ENCODE measurements around the gene HSPB7. TPM values are rescaled to one million over a fixed set of nuclear protein-coding genes. Genes with fewer than 3 reads are reported as not detected.

HSPB7 gene
- polyA plus RNA-seq, 1 experiment = 3.5 TPM

- no peaks in the 10 kb centered on the region for H3K27me3 ChIP-seq (ENCODE audit: control insufficient read depth, insufficient read depth, low read length)
- ChIA-PET POLR2A (interaction anchor here (0.5 kb wide), 1 partner anchor 224 kb away, joined by 3 read pairs; no protein-coding TSS in a partner anchor), CTCF (no interaction called here)
- TF ChIP-seq, protein P1, sequence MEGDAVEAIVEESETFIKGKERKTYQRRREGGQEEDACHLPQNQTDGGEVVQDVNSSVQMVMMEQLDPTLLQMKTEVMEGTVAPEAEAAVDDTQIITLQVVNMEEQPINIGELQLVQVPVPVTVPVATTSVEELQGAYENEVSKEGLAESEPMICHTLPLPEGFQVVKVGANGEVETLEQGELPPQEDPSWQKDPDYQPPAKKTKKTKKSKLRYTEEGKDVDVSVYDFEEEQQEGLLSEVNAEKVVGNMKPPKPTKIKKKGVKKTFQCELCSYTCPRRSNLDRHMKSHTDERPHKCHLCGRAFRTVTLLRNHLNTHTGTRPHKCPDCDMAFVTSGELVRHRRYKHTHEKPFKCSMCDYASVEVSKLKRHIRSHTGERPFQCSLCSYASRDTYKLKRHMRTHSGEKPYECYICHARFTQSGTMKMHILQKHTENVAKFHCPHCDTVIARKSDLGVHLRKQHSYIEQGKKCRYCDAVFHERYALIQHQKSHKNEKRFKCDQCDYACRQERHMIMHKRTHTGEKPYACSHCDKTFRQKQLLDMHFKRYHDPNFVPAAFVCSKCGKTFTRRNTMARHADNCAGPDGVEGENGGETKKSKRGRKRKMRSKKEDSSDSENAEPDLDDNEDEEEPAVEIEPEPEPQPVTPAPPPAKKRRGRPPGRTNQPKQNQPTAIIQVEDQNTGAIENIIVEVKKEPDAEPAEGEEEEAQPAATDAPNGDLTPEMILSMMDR (IDR thresholded peaks at IDR 0.05; ENCODE audit: low read depth, low read length) = no peak
- H3K27ac ChIP-seq (ENCODE audit: low read depth, low read length) = no peak overlapping the region
- H3K4me3 ChIP-seq (ENCODE audit: low read depth, low read length) = no peak overlapping the region
- peaks cover 6% of the 10 kb centered on the region; the same call in 1 of the 2 replicates for H3K9me3 ChIP-seq (ENCODE audit: control insufficient read depth, insufficient read depth, low read length)
- DNase-seq (ENCODE audit: low read depth, low spot score) = no peak
Observed at GRCh38 chr1:16013908-16014258, 4.0 kb downstream of the HSPB7 start.

DNA sequence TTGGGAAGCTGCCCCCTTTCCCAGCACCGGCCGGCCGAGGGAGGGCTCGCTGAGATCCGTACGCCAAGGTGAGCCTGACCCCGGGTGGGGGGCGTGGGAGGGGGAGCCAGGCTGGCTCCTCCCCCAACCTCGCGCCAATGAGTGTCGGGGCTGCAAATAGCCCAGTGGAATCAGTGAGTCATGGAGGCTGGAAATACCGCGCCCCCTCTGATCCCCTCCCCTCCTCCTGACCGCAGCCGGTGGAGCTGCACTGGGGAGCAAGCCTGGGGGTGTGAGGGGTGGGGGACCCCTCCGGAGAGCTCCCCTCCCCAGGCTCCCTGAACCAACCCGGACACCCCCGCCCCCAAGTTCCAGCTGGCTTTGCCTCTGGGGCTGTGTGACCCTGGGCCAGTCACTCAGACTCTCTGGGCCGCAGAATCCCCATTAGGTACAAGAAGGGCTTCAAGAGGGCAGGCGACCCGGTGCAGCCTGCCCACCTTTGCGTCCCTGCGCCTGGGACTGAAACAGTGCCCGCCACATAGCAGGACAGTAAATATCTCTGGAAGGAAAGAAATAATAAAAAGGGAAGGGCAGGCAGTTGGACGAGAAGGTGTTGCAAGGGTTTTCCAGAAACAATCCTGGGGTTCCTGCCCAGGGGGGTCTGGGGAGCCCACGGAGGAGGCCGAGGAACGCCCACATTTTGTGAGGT, 4.5 kb downstream of the HSPB7 start:
- DNase-seq (ENCODE audit: low read depth, low spot score) = no peak
- Histone ChIP-seq H3K4me3 (ENCODE audit: low read depth, low read length) (peak overlapping the region; percentile 40), H3K27ac (ENCODE audit: low read depth, low read length) (no peak overlapping the region), H3K27me3 (ENCODE audit: control insufficient read depth, insufficient read depth, low read length) (no peaks in the 10 kb centered on the region), H3K9me3 (ENCODE audit: control insufficient read depth, insufficient read depth, low read length) (peaks cover 6% of the 10 kb centered on the region; the same call in 1 of the 2 replicates)
- CTCF ChIA-PET = no interaction called here
- TF ChIP-seq, protein P1 (IDR thresholded peaks at IDR 0.05; ENCODE audit: low read depth, low read length) = no peak
- POLR2A ChIA-PET = interaction anchor here (0.5 kb wide), 1 partner anchor 225 kb away, joined by 3 read pairs; no protein-coding TSS in a partner anchor

- TF ChIP-seq, protein P1 (IDR thresholded peaks at IDR 0.05; ENCODE audit: low read depth, low read length) = no peak
- H3K27me3 ChIP-seq (ENCODE audit: control insufficient read depth, insufficient read depth, low read length) = no peaks in the 10 kb centered on the region
- ChIA-PET POLR2A (no interaction called here), CTCF (interaction anchor here (0.8 kb wide), 1 partner anchor 42 kb away, joined by 4 read pairs; no protein-coding TSS in a partner anchor)
- no peak for DNase-seq (ENCODE audit: low read depth, low spot score)
- H3K4me3 ChIP-seq (ENCODE audit: low read depth, low read length) = peak overlapping the region; percentile 40
- no peak overlapping the region for H3K27ac ChIP-seq (ENCODE audit: low read depth, low read length)
- H3K9me3 ChIP-seq (ENCODE audit: control insufficient read depth, insufficient read depth, low read length) = peaks cover 6% of the 10 kb centered on the region; the same call in 1 of the 2 replicates
Observed at GRCh38 chr1:16012590-16013219, 5.1 kb downstream of the HSPB7 start.

GRCh38 chr1:16011936-16012589, 5.8 kb downstream of the HSPB7 start:
- Histone ChIP-seq H3K4me3 (ENCODE audit: low read depth, low read length) (no peak overlapping the region), H3K9me3 (ENCODE audit: control insufficient read depth, insufficient read depth, low read length) (peaks cover 6% of the 10 kb centered on the region; the same call in 1 of the 2 replicates), H3K27ac (ENCODE audit: low read depth, low read length) (no peak overlapping the region), H3K27me3 (ENCODE audit: control insufficient read depth, insufficient read depth, low read length) (no peaks in the 10 kb centered on the region)
- DNase-seq (ENCODE audit: low read depth, low spot score) = no peak
- TF ChIP-seq, protein P1 (IDR thresholded peaks at IDR 0.05; ENCODE audit: low read depth, low read length) = no peak
- ChIA-PET CTCF (interaction anchor here (0.8 kb wide), 2 partner anchors 42 to 197 kb away, joined by 3 to 4 read pairs; no protein-coding TSS in a partner anchor), POLR2A (no interaction called here)

Data from AG04450 (cell line).